GM15510 (cell line): Measurements from ENCODE around the gene GRIA3.

Experiments used
- POLR2A ChIP-seq: IDR thresholded peaks from 3 replicates; pipeline ENCODE4 v1.6.1; 2011; ENCODE audit warnings: borderline replicate concordance; ENCODE audit not compliant: insufficient read length; ENCODE audit errors: extremely low read depth

GRIA3 gene

GRCh38 chrX:123481913-123482851 is 298.1 kb downstream of the GRIA3 start:
- no peak for TF ChIP-seq POLR2A

DNA sequence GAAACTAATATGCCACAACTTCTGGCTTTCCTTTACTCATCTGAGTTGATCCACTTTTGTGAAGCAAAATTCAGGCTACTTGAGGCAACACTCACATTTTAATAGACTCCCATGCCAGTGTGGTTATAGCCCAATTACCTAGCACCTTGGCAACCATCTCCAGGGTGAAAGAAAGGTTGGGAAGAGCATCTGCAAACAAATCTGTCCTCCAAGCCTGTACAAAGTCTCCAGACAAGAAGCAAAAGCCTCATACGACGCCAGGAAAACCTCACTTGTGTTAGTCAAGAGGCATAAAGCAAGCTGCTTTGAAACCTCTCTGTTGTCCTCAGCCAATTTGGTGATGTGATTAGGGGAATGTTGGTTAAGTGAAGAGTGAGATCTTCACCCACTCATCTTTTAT is 302.2 kb downstream of the GRIA3 start:
- TF ChIP-seq POLR2A, result no peak

DNA sequence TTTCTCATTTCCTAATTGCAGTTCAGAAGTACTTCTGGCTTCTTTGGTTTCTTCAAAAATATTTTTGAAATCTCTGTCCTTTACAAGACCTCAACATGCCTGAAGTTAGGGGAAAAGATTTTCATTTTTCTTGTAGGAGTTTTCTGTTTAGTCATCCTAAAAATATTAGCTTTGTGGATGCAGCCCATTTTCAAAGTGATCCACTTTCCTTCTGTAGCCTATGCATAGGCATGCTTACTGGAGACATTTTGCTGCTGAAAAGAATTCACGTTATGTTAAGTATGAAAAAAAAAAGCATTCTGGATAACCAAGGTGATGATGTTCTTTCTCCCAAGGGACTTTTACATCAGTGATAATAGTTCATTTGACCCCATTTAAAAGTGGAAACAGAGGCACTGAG is 303.2 kb downstream of the GRIA3 start:
- no peak for TF ChIP-seq POLR2A

DNA sequence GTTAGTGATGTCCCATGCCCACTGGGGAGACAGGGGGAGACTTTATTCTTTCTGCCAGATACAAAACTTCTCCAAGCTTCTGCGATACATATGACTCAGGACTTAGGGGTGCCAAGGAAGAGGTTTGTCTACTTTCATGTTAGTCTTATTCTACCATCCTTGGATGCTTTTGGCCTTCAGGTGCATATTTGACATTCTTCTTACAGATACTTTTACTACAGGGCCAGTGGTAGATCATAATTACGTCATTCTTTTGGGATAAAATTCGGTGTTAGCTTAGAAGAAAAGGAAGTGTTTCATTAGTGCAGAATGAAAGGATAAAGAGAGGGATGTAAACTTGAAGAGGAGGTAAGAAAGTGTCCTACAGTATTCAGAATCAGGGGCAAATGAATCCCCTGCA is 303.6 kb downstream of the GRIA3 start:
- no peak for TF ChIP-seq POLR2A

DNA sequence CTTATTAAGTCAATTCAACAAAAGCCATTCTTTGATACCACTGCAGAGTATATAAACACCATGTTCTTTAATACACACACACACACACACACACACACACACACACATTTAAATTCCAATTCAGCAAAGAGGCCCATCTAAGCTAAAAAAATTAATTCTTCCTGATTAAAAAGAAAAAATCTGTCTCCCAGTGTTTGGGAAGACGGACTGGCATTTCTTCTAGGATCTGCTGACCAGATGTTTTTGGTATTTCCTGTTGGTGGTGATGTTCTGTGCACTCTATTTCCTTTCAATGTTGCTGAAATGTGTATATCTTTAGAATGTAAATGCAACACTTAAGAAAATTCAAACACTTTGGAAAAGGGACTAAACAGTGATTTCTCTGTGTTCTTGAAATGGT is 304.9 kb downstream of the GRIA3 start:
- TF ChIP-seq POLR2A, result no peak

GRCh38 chrX:123493857-123494256 is 309.8 kb downstream of the GRIA3 start:
- no peak for TF ChIP-seq POLR2A

DNA sequence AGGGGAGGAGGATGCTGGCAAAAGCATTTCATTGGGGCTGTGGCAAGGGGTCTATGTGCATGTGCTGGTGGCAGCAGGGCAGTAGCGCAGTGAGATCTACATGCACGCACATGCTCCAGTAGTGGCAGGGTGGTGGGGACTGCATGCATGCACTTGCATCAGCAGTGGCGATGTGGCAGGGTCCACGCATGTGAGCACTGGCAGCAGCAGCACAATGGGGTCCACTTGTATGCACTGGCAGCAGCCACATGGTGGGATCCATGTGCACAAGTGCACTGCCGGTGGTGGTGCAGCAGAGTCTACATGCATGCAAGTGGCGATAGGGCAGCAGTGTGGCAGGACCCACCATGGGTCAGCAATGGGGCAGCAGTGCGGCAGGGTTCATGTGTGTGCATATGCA is 315.7 kb downstream of the GRIA3 start:
- TF ChIP-seq POLR2A, result no peak

DNA sequence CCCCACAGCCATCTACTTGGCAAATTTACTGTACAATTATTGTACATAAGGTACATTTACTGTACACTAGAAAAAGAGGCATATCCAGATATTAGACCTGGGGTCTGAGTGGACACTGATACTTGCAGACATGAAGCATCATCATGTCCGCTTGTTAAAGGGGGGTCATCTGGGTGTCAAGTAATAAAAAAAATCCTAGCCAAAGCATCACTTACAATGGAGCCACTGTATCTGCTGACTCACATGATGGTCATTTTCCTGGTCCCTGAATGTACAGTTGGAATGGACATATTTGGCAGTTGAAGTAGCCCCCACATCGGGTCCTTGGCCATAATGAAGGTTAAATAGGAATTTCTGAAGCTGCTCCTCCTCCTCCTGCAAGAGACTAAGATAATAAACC is 320.0 kb downstream of the GRIA3 start:
- no peak for TF ChIP-seq POLR2A

DNA sequence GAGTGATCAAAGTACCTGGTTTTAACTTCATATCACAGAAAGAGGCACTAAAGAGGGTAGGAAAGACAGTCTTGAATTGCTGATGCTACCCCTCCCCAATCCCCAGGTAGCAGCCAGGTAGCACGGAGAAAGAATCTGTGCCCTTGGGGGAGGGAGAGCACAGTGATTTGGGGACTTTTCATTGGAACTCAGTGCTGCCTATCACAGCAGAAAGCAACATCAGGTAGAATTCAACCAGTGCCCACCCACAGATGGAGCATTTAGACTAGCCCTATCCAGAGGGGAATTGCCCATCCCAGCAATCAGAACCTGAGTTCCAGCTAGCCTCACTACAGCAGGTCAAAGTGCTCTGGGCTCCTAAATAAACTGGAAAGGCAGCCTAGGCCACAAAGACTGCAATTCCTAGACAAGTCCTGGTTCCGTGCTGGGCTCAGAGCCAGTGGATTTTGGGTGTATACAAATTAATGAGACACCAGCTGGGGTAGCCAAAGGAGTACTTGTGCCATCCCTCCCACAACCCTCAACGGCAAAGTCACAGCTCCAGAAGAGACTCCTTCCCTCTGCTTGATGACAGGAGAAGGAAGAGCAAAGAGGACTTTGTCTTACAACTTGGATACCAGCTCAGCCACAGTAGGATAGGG is 320.7 kb downstream of the GRIA3 start:
- no peak for TF ChIP-seq POLR2A

GRCh38 chrX:123513585-123514278 is 329.7 kb downstream of the GRIA3 start:
- no peak for TF ChIP-seq POLR2A

DNA sequence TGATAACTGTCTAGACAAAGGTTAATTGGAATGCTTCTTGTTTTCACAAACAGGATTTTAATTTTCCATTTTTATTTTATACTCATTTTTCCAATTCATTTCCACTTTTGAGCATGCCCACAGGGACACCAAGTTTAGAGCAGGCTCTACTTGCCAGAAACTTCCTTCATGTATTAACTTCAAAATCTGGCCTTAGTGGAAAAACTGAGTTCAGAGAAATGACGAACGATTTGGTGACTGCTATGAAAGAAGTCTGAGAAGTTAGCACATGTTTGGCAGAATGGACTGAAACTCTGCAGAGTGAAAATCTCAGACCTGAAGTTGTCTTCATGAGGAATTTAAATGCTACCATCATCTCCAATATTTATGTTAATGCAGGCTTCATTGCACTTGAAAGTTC is 334.7 kb downstream of the GRIA3 start:
- no peak for TF ChIP-seq POLR2A

GRCh38 chrX:123525123-123525725 is 341.1 kb downstream of the GRIA3 start:
- TF ChIP-seq POLR2A, result no peak
